GM12892 (cell line): ENCODE results near the gene STAB1.

Source experiments
- POLR2A ChIP-seq: IDR thresholded peaks from 2 replicates; pipeline ENCODE4 v1.6.1; 2011; ENCODE audit warnings: low read depth, low read length, control low read depth
- POLR2AphosphoS5 ChIP-seq: IDR thresholded peaks from 2 replicates; pipeline ENCODE4 v1.6.1; 2011; ENCODE audit warnings: low read depth, low read length, control low read depth
- TAF1 ChIP-seq: IDR thresholded peaks from 2 replicates; pipeline ENCODE4 v1.6.1; 2011; ENCODE audit warnings: low read depth, mild to moderate bottlenecking, control low read depth, low read length, borderline replicate concordance

- no peak for TF ChIP-seq POLR2A
- TF ChIP-seq POLR2AphosphoS5 = no peak
- TF ChIP-seq TAF1 = no peak
These were observed 32.8 kb downstream of the STAB1 start for GRCh38 chr3:52527732-52528585.
